Activated B cell treated with CpG ODN at 0.5 μM for 24 hours (primary cell): ENCODE data around the gene FGGY. TPM values are rescaled to one million over a fixed set of nuclear protein-coding genes. Genes with fewer than 3 reads are reported as not detected.

Experiments used
- ATAC-seq: fragments of 200-7000 bp; cut with Tn5 transposase; one replicate; pipeline ENCODE4 v1.10.0; 2021; ENCODE audit warnings: low read depth, mild to moderate bottlenecking, moderate library complexity
- CTCF ChIA-PET: fragments of 350-600 bp; sonication (Branson Sonifier 250); formaldehyde crosslinking; loops from one replicate; lab custom pipeline; 2021; ENCODE audit warnings: antibody characterized with exemption; lab: Charles Lee
- POLR2A ChIA-PET: fragments of 350-600 bp; sonication (Branson Sonifier 250); formaldehyde crosslinking; loops from one replicate; lab custom pipeline; 2021; ENCODE audit warnings: antibody characterized with exemption; lab: Charles Lee
- DNase-seq: peaks from one replicate; pipeline ENCODE4 v3.0.0; 2022
- H3K27ac Mint-ChIP-seq: one replicate; pipeline ENCODE4 v1.8.0; 2020; ENCODE audit warnings: mixed read lengths
- H3K27me3 Mint-ChIP-seq: one replicate; pipeline ENCODE4 v1.8.0; 2021; ENCODE audit warnings: mixed read lengths
- H3K36me3 Mint-ChIP-seq: one replicate; pipeline ENCODE4 v1.8.0; 2021; ENCODE audit warnings: low read depth, mixed read lengths
- H3K4me1 Mint-ChIP-seq: one replicate; pipeline ENCODE4 v1.8.0; 2021; ENCODE audit warnings: mixed read lengths
- H3K4me3 Mint-ChIP-seq: one replicate; pipeline ENCODE4 v1.8.0; 2020; ENCODE audit warnings: mild to moderate bottlenecking, mixed read lengths
- H3K9me3 Mint-ChIP-seq: one replicate; pipeline ENCODE4 v1.8.0; 2020; ENCODE audit warnings: mixed read lengths
- intact Hi-C: fragments of 100-400 bp; cut with micrococcal nuclease; formaldehyde crosslinking; loops from one replicate; pipeline ENCODE4 v1.15.1; 2024
- total RNA-seq: library from RNA; stranded (reverse); gene quantifications from 2 replicates; pipeline ENCODE4 v1.2.3, GENCODE V29; 2022
- TF ChIP-seq, protein P1 (sequence below): fragments of 200-600 bp; IDR thresholded peaks from one replicate; pipeline ENCODE4 v1.8.0; 2022; ENCODE audit warnings: antibody characterized with exemption, mild to moderate bottlenecking

The FGGY gene
- total RNA-seq, 1 donor from 2014 or later: 24.0 TPM

GRCh38 chr1:59322814-59323213 is 25.9 kb downstream of the FGGY start:
- ATAC-seq (no peak), DNase-seq (no peak)
- Mint-ChIP-seq H3K36me3 (peaks cover 35% of the 10 kb centered on the region), H3K27me3 (no peaks in the 10 kb centered on the region), H3K4me1 (peaks cover 8% of the 10 kb centered on the region), H3K9me3 (peaks cover 4% of the 10 kb centered on the region), H3K27ac (no peak overlapping the region), H3K4me3 (no peak overlapping the region)
- ChIA-PET POLR2A (no interaction called here), CTCF (no interaction called here)
- intact Hi-C loops: no loop called here
- TF ChIP-seq, protein P1, sequence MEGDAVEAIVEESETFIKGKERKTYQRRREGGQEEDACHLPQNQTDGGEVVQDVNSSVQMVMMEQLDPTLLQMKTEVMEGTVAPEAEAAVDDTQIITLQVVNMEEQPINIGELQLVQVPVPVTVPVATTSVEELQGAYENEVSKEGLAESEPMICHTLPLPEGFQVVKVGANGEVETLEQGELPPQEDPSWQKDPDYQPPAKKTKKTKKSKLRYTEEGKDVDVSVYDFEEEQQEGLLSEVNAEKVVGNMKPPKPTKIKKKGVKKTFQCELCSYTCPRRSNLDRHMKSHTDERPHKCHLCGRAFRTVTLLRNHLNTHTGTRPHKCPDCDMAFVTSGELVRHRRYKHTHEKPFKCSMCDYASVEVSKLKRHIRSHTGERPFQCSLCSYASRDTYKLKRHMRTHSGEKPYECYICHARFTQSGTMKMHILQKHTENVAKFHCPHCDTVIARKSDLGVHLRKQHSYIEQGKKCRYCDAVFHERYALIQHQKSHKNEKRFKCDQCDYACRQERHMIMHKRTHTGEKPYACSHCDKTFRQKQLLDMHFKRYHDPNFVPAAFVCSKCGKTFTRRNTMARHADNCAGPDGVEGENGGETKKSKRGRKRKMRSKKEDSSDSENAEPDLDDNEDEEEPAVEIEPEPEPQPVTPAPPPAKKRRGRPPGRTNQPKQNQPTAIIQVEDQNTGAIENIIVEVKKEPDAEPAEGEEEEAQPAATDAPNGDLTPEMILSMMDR: no peak

- CTCF ChIA-PET: no interaction called here
- Mint-ChIP-seq H3K27me3 (no peaks in the 10 kb centered on the region), H3K27ac (no peak overlapping the region), H3K36me3 (peaks cover 35% of the 10 kb centered on the region), H3K9me3 (peaks cover 4% of the 10 kb centered on the region), H3K4me1 (peaks cover 3% of the 10 kb centered on the region), H3K4me3 (no peak overlapping the region)
- DNase-seq: no peak
- POLR2A ChIA-PET: no interaction called here
- TF ChIP-seq, protein P1: no peak
- intact Hi-C loops: no loop called here
- no peak for ATAC-seq
Observed at GRCh38 chr1:59323879-59324278, 27.0 kb downstream of the FGGY start.

GRCh38 chr1:59328353-59328752 is 31.5 kb downstream of the FGGY start:
- DNase-seq (no peak), ATAC-seq (no peak)
- TF ChIP-seq, protein P1: no peak
- POLR2A ChIA-PET: no interaction called here
- H3K4me1 Mint-ChIP-seq: no peaks in the 10 kb centered on the region
- H3K36me3 Mint-ChIP-seq: peaks cover 30% of the 10 kb centered on the region
- peaks cover 4% of the 10 kb centered on the region for H3K9me3 Mint-ChIP-seq
- intact Hi-C loops: no loop called here
- CTCF ChIA-PET: no interaction called here
- no peak overlapping the region for H3K4me3 Mint-ChIP-seq
- H3K27me3 Mint-ChIP-seq: no peaks in the 10 kb centered on the region
- no peak overlapping the region for H3K27ac Mint-ChIP-seq

GRCh38 chr1:59329412-59330053 is 32.6 kb downstream of the FGGY start:
- intact Hi-C loops: no loop called here
- Mint-ChIP-seq H3K9me3 (peaks cover 4% of the 10 kb centered on the region), H3K27me3 (no peaks in the 10 kb centered on the region), H3K4me1 (no peaks in the 10 kb centered on the region), H3K27ac (no peak overlapping the region), H3K36me3 (peaks cover 25% of the 10 kb centered on the region), H3K4me3 (no peak overlapping the region)
- ChIA-PET CTCF (no interaction called here), POLR2A (no interaction called here)
- no peak for DNase-seq
- TF ChIP-seq, protein P1: no peak
- no peak for ATAC-seq

- ChIA-PET POLR2A (interaction anchor here (0.7 kb wide), 1 partner anchor 548 kb away, joined by 3 read pairs; the partner anchor contains the start of gene JUN), CTCF (no interaction called here)
- no peak for DNase-seq
- Mint-ChIP-seq H3K4me3 (no peak overlapping the region), H3K9me3 (no peaks in the 10 kb centered on the region), H3K36me3 (peaks cover 10% of the 10 kb centered on the region), H3K4me1 (no peaks in the 10 kb centered on the region), H3K27ac (no peak overlapping the region), H3K27me3 (no peaks in the 10 kb centered on the region)
- no peak for ATAC-seq
- intact Hi-C loops: no loop called here
- TF ChIP-seq, protein P1: no peak
Observed at GRCh38 chr1:59331686-59332620, 35.1 kb downstream of the FGGY start.
